GM19468 (cell line): ENCODE measurements around the gene ADSS1.
"Not testable (repeated sequence)": the region's sequence is repeated elsewhere in the genome, so short reads cannot be mapped to it uniquely, and the experiment has no call there.

Experiments used
- ATAC-seq: cut with Tn5 transposase; IDR thresholded peaks from one replicate; pipeline ENCODE4 v1.9.1; 2021; ENCODE audit warnings: mild to moderate bottlenecking, moderate library complexity, moderate number of reproducible peaks; ENCODE audit not compliant: unreplicated experiment; ENCODE audit errors: extremely low read depth

The ADSS1 gene

DNA sequence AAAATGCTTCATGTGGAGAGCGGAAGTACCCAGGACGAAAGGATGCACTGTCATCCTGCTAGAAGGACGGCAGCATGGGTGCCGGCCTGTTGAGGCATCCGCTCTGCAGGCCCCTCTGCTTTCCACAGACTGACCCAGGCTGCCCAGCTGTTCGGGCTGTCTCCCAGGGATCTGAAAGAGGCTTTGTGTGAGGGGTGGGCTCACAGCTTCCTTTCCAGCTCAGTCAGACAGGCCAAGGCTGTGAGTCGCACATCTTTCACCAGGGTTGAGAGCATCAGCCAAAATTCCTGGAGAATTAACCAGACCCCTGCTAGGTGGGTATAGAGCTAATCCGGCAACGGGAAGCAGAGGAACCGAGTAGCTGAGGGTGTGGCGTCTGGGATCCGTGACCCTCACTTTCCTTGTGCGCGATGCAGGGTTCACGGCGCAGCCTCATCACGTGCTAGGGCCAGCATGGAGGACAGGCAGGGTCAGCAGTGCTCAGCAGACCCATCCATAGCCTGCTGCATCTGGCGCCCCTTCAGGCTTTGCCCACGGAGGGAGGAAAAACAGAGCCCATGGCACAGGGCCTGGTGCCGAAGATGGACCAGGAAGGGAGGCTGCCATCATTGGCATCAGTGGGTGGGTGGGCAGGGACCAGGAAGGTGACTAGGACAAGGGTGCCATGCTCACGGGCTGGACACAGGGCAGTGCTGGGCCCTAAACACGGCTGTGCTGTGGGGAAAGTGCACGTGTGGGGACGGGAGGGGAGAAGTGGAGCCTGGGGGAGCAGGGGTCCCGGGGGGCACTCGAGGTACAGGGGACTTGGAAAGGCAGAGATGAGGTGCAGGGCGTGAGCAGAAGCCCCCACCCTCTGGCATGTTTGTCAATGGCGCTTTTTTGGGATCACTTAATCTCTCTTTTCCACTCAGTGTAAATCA, 19.7 kb downstream of the ADSS1 start:
- no peak for ATAC-seq

DNA sequence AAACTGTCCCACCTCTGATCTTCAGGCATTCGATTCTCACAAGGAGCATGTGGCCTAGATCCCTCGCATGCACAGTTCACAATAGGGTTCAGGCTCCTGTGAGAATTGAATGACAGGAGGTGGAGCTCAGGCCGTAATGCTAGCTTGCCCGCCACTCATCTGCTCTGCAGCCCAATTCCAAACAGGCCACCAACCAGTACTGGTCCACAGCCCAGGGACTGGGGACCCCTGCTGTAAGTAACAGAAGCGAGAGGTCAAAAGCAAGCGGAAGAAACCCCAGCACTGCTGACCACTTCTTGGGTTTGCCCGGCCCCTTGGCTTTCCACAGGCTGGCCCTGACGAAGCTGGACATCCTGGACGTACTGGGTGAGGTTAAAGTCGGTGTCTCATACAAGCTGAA, 20.5 kb downstream of the ADSS1 start:
- ATAC-seq = no peak

GRCh38 chr14:104745431-104745830, 21.4 kb downstream of the ADSS1 start:
- ATAC-seq = no peak

- ATAC-seq = no peak
Observed at GRCh38 chr14:104746071-104746545, 22.1 kb downstream of the ADSS1 start.

DNA sequence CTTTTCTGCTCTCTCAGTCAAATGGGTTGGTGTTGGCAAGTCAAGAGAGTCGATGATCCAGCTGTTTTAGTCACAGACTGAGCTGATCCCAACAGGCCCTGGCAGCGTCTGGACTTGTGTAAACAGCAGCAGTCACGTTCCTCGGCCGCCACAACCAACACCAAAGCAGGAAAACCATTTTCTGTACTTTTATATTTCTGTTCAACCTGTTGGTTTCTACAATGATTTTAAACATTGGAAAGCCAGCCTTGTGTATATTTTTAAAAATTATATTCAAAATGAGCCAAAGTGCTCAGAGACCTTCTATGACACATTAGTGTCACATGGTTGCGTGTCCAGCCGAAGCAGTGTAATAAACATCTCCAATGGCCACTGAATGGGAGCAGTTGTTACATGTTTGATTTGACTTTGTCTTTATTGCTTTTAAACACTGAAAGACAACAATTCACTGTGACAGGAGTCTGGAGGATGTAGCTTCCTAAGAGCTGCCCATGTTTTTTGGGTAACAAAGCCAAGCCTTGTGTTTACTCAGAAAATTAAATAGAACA, 23.0 kb downstream of the ADSS1 start:
- no peak for ATAC-seq

- no peak for ATAC-seq
Observed at GRCh38 chr14:104747876-104748275, 23.8 kb downstream of the ADSS1 start.

GRCh38 chr14:104749111-104749649, 25.2 kb downstream of the ADSS1 start:
- no peak for ATAC-seq

- ATAC-seq = no peak
Observed at GRCh38 chr14:104750056-104750752, 26.2 kb downstream of the ADSS1 start.

GRCh38 chr14:104750753-104751057, 26.7 kb downstream of the ADSS1 start:
- not testable (repeated sequence) for ATAC-seq

GRCh38 chr14:104751539-104752422, 27.8 kb downstream of the ADSS1 start:
- no peak for ATAC-seq

GRCh38 chr14:104752423-104752734, 28.4 kb downstream of the ADSS1 start:
- peak; percentile 50 for ATAC-seq

DNA sequence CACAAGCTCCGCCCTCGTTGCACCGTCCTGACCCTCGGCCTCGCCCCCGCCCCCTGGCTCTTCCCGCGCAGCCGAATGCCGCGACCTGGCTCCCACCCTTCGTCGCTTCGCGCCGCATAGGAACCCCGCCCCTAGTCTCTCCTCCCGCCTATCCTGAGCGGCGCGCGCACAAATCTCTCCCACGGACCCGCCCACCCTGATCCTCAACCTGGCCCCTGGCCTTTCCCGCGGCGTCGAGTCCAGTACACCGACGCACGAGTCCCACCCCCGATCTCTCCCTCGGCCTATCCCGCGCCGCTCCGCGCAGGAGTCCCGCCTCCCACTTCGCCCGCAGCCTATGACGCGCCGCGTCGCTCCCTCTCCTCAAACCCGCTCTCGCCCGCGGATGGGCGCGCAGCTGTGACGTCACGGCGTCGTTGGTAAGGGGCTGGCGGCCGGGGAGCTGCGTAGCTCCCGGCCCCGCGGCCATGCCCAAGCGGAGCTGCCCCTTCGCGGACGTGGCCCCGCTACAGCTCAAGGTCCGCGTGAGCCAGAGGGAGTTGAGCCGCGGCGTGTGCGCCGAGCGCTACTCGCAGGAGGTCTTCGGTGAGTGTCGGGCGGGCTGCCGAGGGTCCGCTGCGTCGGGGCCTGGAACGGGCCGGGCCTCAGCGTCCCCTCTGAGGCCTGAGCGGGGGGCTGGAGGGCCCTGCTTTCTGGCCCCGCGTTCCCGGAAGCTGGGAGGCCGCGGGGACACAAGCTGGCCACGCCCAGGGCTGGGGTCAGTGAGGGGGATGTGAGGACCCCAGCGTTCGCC, 28.9 kb downstream of the ADSS1 start, which contains the start of gene SIVA1:
SIVA1 (plus strand) TSS at position 413 of the 793 bp plus-strand sequence; CDS start at position 468, 55 bp downstream.
- peak; percentile 79 for ATAC-seq

DNA sequence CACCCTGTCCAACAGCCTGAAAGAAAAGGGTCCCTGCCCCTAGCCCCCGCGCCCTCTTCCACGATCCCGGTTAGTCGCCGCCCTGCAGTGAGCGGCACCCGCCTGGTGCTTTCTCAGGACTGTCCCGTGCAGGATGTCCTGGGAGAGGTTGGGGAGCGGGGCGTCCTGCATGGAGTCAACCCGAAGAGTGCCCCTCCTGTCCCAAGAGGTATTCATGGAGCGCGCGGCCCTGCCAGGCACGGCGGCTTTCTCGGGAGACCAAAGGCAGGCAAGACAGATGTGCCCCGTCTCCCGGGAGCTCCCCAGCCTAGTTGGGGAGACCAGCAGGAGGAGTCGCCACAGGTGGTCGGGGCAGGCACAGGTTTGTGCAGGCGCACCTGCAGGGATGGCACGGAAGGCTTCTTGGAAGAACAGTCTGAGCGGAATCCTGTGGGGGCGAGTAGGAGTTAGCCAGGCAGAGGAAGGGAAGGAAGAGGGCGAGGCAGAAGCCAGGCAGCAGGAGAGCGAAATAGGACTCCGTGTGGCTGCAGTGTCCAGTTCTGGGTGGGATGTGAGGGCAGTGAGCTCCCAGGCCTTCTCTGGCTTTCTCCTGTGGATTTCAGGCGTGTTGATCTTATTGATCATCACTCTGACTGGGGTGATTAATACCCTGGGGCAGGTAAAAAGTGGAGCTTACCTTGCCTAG, 29.6 kb downstream of the ADSS1 start:
- ATAC-seq = no peak

DNA sequence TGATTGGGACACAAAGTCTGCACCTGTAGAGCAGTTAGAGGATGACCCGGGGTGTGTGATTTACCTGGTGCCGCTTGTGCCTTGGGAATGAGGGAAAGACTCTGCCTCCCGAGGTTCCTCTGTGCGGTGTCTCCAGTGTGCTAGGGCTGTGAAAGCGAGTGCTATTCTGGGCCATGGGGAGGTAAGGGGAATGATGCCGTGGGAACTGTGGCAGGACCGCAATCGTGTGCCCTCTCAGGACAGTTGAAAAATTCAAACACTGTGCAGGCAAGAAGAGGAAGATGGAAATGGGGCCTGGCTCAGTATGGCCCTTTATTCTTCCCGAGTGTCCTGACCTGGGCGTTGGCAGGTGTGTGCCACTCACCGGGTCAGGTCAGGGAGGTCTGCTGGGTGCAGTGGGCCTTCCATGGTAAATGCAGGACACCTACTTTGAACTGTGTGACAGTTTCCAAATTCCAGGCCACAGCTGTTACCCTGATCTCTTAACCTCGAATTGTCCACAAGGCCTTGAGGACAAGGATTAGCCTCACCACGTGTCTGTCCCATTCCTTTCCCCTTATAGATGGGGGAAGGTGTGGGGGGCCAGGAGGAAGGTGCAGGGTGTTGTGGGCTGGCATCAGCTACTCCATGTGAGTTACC, 30.3 kb downstream of the ADSS1 start:
- ATAC-seq = no peak

GRCh38 chr14:104755621-104756020, 31.6 kb downstream of the ADSS1 start:
- ATAC-seq = no peak

GRCh38 chr14:104756477-104757237, 32.6 kb downstream of the ADSS1 start:
- ATAC-seq = no peak

DNA sequence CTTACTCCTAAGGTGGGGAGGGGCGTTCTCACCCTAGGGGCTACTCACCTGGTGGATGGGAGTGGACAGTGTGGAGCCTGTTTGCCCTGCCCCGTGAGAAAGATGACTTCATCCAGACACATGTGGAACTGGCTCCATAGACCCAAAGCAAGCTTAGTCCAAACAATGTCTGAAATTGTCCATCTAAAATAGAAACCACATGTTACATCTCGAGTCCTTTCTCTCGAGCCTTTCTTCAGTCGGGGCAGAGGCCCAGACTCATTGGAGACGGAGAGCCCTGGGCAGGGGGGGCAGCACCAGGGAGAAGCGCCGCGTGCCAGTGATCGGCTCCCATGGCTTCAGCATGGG, 33.2 kb downstream of the ADSS1 start:
- no peak for ATAC-seq
